ENCODE data around the gene F7.

DNA sequence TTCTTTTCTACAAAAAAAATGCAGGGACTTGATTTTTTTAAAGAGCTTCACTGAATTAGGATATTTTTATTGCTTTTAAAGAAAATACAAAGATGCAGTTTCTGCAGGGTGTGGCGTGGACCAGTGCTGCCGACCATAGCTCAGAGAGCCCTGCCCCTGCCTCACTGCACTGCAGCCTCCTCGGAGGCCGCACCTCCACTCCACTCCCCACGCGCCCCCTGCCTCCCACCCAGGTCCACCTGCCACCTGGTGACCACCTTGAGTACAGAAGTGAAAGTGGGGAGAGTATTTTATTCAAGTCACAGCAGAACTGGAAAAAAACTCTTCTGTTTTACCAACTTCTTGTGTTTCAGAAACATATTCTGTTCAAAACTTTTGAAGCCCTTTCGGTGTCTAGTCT lies 7.9 kb upstream of the F7 start:
- TF ChIP-seq, protein P1, sequence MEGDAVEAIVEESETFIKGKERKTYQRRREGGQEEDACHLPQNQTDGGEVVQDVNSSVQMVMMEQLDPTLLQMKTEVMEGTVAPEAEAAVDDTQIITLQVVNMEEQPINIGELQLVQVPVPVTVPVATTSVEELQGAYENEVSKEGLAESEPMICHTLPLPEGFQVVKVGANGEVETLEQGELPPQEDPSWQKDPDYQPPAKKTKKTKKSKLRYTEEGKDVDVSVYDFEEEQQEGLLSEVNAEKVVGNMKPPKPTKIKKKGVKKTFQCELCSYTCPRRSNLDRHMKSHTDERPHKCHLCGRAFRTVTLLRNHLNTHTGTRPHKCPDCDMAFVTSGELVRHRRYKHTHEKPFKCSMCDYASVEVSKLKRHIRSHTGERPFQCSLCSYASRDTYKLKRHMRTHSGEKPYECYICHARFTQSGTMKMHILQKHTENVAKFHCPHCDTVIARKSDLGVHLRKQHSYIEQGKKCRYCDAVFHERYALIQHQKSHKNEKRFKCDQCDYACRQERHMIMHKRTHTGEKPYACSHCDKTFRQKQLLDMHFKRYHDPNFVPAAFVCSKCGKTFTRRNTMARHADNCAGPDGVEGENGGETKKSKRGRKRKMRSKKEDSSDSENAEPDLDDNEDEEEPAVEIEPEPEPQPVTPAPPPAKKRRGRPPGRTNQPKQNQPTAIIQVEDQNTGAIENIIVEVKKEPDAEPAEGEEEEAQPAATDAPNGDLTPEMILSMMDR (IDR thresholded peaks at IDR 0.05; ENCODE audit: insufficient read depth, low read length, poor library complexity, severe bottlenecking), result no peak
- TF ChIP-seq EZH2phosphoT487 (conservative IDR thresholded peaks at IDR 0.05; ENCODE audit: low read length), result no peak
